HG03175 (cell line): Measurements from ENCODE around the gene CELSR3.

ENCODE experiments used
- ATAC-seq: cut with Tn5 transposase; IDR thresholded peaks from one replicate; pipeline ENCODE4 v1.9.1; 2021; ENCODE audit warnings: mild to moderate bottlenecking, moderate library complexity; ENCODE audit not compliant: unreplicated experiment

The CELSR3 gene, protein sequence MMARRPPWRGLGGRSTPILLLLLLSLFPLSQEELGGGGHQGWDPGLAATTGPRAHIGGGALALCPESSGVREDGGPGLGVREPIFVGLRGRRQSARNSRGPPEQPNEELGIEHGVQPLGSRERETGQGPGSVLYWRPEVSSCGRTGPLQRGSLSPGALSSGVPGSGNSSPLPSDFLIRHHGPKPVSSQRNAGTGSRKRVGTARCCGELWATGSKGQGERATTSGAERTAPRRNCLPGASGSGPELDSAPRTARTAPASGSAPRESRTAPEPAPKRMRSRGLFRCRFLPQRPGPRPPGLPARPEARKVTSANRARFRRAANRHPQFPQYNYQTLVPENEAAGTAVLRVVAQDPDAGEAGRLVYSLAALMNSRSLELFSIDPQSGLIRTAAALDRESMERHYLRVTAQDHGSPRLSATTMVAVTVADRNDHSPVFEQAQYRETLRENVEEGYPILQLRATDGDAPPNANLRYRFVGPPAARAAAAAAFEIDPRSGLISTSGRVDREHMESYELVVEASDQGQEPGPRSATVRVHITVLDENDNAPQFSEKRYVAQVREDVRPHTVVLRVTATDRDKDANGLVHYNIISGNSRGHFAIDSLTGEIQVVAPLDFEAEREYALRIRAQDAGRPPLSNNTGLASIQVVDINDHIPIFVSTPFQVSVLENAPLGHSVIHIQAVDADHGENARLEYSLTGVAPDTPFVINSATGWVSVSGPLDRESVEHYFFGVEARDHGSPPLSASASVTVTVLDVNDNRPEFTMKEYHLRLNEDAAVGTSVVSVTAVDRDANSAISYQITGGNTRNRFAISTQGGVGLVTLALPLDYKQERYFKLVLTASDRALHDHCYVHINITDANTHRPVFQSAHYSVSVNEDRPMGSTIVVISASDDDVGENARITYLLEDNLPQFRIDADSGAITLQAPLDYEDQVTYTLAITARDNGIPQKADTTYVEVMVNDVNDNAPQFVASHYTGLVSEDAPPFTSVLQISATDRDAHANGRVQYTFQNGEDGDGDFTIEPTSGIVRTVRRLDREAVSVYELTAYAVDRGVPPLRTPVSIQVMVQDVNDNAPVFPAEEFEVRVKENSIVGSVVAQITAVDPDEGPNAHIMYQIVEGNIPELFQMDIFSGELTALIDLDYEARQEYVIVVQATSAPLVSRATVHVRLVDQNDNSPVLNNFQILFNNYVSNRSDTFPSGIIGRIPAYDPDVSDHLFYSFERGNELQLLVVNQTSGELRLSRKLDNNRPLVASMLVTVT (N-terminal part only)

DNA sequence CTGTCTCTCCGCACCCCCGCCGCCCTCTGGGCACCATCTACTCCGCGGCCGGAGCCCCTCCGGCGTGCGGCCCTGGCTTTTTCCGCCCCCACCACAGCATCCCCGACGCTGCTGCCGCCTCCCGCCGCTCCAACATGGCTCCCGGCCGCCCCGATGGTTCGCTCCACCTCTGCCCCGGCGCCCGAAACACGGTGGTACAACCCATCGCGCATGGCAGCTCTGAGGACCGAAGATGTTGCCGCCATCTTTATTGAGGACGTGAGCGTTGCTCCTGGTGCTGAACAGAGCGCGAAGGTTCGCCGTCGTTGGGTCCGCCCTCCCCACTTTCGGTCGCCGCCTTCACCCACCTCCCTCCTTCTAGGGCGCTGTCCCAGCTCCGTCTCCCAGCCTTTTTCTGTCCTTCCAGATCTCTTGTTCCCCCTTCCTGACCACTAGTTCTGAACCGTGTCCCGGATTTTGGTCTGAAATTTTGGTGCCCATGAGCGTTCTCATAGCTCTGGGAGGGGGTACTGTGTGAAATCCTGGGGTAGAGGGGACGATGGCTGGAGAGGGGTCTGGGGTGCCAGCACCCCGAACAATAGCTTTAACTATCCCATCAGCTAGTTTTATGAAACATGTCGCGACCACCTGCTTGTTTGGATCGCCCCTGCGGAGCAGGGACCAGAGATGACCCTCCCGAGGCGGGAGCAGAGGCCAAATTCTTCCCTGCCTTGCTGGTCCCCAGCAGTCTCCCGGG, at the start of gene CELSR3:
Gene CELSR3 (minus strand): TSS at position 134 of the 736 bp plus-strand sequence. CDS start 252 bp downstream, outside the sequence.
- ATAC-seq, result no peak

DNA sequence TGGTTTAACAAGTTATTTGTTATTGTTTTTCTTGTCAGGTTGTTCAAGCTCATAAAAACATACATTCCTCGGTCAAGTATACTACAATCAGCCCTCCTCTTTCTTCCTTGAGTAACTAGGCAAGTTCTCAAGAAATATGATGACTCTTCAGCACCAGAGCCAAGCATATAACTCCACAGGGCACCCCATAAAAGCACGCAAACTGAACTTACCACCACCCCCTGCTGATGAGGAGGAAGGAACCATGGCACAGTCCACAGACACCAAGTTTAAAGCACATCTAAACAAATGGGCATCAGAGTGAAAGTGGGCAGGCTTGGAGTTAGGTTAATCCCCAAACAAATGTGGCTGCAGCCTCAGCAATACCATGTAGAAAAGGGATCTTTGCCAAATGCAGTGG, 49.0 kb upstream of the CELSR3 start:
- ATAC-seq, result no peak

- ATAC-seq, result no peak
These were observed 46.4 kb upstream of the CELSR3 start for GRCh38 chr3:48709051-48709461.

- ATAC-seq, result no peak
These were observed 45.8 kb upstream of the CELSR3 start for GRCh38 chr3:48708481-48708889.

- no peak for ATAC-seq
These were observed 44.5 kb upstream of the CELSR3 start for GRCh38 chr3:48707157-48707556.

DNA sequence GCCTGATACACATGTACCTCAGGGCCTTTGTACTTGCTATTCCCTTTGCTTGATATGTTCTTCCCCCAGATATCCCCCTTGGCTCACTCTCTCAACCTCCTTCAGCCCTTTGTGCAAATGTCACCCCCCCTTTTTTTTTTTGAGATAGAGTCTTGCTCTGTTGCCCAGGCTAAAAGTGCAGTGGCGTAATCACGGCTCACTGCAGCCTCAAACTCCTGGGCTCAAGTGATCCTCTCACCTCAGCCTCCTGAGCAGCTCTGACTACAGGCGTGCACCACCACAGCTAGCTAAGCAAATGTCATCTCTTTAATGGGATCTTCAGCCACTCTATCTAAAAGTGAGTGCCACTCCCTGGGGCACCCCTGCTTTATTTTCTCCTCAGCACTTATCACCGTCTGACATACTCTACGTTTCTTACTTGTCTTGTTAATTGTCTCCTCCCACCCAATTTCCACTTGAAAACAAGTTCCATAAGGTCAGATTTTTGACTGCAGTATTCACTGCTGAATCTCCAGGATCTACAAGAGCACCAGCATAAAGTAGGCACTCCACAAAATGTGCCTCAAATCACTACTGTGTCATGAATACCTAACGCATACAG, 39.7 kb upstream of the CELSR3 start:
- no peak for ATAC-seq

DNA sequence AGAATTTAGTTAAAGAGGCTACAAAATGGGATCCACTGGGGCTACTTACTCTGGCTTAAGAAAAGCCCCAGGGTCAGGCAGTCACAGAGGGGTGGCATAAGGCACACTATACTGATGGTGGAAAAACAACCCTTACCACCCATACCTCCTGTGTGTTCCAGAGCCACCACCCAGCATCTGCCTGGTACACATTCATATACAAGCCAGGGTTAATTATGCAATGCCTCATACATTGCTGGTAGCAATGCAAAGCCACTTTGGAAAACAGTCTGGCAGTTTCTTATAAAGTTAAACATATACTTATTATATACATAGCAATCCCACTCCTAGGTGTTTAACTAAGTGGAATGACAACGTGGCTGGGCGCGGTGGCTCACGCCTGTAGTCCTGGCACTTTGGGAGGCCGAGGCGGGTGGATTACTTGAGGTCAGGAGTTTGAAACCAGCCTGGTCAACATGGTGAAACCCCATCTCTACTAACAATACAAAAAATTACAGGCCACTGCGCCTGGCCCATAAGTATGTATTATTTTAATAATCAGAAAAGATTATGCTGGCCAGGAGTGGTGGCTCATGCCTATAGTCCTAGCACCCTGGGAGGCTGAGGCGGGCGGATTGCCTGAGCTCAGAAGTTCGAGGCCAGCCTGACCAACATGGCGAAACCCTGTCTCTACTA, 38.2 kb upstream of the CELSR3 start:
- no peak for ATAC-seq

DNA sequence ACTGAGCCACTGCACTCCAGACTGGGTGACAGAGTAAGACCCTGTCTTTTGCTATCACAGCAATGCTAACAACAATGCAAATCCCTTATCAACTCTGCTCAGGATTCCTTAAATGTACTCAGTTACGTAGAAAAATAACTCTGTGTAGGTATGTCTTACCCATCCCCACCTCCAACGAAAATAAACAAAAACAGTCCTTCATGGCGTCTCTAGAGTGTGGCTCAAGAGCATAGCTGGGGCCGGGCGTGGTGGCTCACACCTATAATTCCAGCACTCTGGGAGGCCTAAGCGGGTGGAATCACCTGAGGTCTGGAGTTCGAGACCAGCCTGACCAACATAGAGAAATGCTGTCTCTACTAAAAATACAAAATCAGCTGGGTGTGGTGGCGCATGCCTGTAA, 36.2 kb upstream of the CELSR3 start:
- no peak for ATAC-seq

DNA sequence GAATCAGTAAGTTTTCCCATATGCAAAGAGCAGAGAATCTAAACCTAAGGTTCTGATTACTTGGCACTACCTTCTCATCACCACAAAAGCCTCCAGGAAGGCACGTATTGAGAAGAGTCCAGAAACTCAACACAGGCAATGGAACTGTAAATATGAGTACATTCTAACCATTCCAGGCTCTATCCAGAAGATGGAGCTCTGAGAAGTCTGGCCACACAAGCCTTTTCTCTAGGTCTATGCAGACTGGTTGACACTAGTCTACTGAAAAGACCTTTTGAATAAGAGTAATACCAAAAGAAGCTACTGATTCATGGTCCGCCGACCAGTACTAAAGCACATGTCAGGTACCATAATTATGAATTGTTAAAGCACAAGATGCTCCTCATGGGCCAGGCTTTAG, 35.3 kb upstream of the CELSR3 start:
- no peak for ATAC-seq

- ATAC-seq, result no peak
These were observed 33.9 kb upstream of the CELSR3 start for GRCh38 chr3:48696601-48697000.

GRCh38 chr3:48696156-48696555, 33.5 kb upstream of the CELSR3 start:
- ATAC-seq, result no peak

GRCh38 chr3:48695393-48695753, 32.7 kb upstream of the CELSR3 start:
- no peak for ATAC-seq

DNA sequence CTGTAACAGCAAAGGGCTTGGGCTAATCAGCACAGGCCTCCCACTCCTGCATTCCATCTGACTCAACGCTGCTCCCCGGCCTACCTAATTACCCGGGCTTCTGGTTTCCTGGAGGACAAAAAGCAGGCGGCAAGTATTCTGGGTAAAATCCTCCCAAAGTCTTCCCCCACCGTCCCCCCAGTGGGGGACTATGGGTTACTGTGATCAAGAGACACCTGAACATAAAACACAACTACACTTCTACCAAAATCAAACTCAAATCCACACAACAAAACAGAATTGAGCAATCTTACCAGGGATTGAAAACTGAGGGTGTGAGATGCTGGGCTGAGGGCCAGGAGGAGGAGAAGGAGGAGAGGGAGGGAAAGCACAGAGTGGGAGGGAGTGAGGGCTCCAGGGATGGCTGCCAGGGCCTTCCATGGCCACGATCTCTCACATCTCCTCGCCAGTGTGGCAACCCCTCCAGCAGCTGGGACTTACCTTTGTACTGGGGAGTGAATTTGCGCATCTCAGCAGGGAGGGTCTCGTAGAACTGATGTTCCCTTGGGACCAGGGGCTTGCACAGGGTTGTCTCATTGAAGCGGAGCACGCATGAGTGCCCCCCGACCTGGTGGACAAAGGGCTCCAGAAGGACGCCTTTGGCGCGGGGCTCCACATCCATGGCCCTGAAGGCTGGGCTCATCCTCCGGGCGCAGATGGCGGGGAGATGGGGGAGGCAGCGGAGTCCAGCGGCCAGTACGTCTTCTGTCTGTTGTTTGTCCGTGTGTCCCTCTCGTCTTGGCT, 32.1 kb upstream of the CELSR3 start:
- ATAC-seq, result no peak

DNA sequence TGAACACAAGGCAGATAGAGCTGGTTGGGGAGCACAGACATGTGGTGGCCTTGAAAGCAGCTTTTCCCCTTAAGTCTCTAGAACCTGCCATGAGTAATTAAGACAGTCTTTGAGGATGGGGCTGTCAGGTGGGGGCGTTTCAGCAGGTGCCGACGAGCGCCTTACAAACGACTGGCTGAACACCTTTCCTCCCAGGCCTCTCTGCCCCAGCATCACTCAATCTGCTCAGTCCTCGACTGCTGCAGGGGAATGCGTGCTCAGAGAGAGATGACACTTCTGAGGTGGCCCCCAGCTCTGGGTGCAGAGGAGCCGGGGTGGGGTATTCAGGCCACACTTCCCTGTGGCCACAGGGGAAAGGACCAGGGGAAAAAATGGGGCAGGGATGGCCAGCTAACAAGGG, 31.1 kb upstream of the CELSR3 start:
- ATAC-seq, result no peak

- ATAC-seq, result no peak
These were observed 29.9 kb upstream of the CELSR3 start for GRCh38 chr3:48692551-48692950.

DNA sequence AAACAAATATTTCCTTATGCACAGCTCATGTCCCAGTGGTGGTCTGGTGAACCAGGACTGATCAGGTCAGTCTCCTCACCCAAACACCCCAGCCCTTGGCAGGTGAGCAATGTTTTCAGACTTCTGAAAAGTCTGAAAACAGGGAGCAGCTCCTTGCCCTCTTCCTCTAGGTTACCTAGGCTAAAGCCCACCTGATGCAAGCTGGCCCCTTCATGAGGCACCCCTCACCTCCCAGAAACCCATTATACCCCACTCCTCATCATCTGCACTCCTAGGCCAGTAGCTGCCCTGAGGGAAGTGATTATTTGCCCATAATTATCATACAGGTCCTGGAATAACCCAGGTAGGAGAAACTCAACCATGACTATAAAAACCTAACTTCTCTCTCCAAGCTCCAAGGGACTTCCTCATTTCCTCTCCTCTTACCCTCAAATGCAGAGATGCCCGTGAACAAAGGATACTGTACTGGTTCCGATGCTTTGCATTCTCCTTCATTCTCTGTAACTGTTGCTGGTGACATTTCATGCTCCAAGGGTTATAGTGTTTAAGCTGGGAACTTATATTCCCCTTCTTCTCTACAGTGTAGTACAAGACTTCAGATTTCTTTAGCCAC, 28.3 kb upstream of the CELSR3 start:
- no peak for ATAC-seq

DNA sequence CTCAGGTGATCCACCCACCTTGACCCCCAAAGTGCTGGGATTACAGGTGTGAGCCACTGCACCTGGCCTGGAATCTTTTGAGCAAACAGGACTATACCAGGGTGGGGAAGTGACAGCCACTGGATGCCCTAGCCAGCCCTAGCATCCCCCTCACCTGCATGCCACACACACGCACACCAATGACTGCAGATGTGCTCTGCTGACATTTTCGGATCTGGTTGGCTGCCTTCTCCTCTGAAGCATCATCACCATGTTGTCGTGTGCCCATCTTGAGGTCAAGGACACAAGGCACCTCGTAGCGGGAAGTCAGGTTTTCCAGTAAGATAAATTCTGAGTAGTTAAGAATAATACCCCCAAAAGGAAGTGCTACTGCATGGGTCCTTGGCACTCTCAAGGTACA, 26.7 kb upstream of the CELSR3 start:
- no peak for ATAC-seq

DNA sequence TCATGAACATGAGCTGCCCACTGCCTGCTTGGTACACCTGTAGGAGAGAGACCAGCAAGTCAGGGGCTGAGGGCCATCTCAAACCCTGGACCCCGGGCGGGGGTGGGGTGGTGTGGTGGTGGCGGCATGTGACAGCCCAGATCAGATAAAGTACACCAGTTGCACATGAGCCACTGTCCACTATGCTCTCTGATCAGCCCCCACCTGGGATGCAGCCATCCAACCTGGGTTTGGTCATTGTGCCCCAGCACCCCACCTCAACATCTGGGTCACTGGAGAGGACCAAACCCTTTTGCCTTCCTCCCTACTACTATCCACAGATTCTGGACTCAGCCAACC, 26.0 kb upstream of the CELSR3 start:
- ATAC-seq, result no peak
